GM03348 (cell line): ENCODE data around the gene CPSF2.

Experiments used
- DNase-seq: peaks from one replicate; pipeline ENCODE4 v3.0.0; 2012; ENCODE audit warnings: low spot score

Gene CPSF2

DNA sequence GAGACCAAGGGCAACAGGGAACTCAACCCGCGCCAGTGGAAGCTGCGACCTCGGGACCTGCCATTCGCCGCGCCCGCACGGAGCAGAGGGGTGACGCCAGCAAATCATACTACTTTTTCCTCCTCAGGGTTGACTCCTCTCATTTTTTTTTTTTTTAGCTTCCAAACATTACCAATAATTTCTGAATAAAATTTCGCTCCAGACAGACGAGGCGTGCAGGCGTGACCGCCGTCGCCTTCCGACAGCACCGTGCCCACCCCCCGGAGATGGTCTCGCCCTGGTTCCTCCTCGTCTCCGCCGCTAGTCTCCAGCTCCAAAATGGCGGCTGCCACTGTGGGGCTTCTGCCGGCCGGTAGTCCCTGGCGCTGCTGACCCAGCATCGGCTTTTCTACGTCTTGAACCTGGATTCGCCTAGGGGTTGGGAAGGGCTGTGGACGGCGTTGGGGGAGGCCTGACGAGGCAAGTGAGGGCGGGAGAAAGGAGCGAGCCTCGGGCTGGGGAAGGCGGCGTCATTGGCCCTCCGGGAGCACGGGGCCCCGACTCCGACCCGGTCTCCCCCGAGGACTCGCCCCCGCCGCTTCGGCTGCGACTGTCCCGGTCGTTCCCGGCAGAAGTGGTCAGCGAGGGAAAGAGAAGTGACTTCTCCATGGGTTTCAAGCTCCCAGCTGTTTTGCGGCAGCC lies at the start of gene CPSF2, which contains the start of gene NDUFB1:
Gene CPSF2 (plus strand): TSS at position 300 of the 681 bp plus-strand sequence. CDS start 9,016 bp downstream, outside the sequence.
Gene NDUFB1 (minus strand): TSS at position 37 of the 681 bp plus-strand sequence. CDS start 4,069 bp downstream, outside the sequence.
- DNase-seq, result peak; percentile 94

DNA sequence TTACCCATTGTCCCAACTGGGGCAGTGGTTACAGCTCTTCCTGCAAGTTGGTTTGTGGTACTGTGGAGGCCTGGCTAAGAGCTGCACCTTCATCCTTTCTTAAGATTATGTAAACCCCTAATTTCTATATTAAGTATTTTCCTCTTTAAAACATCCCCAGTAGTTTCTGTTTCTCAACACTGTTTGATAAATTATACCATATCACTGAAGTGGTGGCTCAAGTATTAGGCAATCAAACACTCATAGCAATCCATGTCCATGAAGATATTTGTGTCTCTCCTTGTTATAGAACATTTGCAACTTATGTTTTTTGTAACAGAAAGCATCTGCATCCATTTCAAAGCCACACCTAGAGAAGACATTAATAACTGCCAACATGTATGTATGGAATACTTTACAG lies 47.2 kb upstream of the CPSF2 start:
- no peak for DNase-seq

DNA sequence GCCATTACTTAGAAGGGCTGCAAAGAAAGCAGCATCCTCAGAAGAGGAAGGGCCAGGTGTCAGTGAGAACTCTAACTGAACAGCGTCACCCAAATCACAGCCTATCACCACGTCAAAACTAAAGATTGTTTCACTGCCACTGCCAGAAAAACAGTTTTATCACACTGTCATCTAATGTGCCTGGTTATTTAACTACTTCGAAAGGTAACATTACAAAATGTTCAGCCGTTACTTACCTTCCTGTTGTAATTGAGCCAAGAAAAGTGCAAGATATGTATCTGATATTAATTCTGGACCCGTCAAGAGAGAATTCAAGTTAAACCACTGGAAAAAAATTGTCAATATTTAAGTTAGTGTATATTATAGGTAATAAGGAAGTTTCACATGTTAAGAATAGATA lies 33.3 kb upstream of the CPSF2 start:
- no peak for DNase-seq

DNA sequence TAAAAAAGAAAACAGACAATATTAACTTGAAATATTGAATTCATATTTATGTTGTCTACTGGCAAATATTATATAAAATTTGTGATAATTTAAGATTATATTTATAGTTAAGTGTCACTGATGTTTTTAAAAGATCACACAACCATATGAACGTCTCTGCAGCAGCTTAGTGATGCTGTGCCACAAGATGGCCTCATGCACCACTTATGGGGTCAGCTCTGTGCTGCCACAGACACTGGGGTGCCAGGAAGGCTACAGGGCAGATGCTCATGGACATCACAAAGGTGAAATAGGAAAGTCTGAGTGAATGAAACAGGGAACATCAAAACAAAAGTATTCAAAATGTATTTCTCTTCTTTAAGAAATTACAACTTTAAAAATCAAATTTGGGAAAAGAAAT lies 28.4 kb upstream of the CPSF2 start:
- DNase-seq, result no peak

DNA sequence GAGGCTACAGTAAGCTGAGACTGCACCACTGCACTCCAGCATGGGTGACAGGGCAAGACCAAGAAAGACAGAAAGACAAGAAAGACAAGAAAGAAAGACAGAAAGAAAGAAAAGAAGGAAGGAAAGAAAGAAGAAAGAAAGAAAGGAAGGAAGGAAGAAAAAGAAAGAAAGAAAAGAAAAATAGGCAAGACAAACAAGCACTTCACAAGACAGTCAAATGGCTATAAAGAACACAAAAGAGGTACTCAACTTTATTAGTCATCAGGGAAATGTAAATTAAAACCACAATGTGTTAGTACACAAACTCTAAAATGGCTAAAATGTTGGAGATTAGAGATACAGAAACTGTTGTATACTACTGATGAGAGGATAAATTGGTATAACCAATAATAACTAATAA lies 22.0 kb upstream of the CPSF2 start:
- DNase-seq, result no peak

DNA sequence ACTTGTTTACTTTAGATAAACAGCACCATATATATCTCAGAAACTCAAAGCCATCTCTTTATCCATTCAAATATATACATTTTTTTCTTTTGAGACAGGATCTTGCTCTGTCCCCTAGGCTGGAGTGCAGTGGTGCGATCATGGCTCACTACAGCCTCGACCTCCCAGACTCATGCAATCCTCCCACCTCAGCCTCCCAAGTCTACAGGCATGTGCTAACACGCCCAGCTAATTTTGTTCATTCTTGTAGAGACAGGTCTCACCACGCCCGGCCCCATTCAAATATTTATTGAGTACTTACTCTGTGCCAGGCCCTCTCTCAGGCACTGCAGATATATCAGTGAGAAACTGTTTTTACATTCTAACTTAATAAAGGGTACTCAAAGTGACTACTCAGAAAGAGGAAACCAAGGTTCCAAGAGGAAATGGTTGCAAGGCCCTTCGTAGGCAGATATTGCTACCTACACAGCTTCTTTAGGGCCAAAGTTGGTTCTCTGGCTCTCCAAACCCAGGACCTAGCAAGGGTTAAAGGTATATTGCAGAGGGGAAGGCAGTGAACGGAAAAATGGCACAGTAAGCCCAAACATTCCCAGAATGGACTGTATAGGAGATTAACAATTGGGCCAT lies 18.3 kb upstream of the CPSF2 start:
- DNase-seq, result no peak

DNA sequence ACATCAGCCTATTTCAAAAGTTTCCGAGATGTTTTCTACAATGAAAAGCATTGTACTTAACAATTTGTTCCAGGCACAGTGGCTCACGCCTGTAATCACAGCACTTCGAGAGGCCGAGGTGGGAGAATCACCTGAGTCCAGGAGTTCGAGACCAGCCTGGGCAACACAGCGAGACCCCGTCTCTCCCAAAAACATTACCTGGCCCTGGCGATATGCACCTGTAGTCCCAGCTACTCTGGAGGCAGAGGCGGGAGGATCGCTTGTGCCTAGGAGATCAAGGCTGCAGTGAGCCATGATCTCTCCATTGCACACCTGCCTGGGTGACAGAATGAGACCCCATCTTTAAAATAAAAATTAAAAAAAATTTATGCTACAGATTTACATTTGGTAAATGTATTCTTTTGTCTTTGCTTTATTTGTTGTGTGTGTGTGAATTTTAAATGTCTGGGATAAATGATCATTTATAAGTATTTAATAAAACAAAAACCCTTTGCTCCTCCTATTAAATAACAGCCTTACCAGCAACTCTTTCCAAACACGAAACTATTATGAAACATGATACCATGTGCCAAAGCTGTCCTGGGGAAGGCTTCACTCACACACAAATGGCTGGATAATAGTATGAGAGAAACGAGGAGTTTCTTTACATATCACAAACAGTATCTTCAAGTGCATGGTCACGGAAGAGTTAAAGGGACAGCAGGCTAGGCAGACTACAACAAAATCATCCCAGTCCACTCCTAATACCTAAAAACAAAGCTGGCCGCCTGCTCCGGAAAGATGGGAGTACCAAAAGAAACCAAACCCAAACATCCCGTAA lies 16.5 kb upstream of the CPSF2 start:
- peak; percentile 58 for DNase-seq

DNA sequence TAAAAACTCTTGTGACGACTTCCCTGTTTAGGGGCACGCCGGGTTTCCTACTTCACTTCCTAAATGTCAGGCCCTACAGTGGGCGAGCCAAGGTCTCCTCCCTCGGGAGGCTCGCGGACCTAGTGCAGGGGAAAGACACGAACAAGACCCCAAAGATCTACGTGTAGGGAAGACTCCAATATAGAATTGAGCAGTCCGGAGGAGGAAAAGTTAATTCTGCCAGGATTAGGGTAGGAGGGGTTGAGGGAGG lies 16.0 kb upstream of the CPSF2 start:
- DNase-seq, result no peak

DNA sequence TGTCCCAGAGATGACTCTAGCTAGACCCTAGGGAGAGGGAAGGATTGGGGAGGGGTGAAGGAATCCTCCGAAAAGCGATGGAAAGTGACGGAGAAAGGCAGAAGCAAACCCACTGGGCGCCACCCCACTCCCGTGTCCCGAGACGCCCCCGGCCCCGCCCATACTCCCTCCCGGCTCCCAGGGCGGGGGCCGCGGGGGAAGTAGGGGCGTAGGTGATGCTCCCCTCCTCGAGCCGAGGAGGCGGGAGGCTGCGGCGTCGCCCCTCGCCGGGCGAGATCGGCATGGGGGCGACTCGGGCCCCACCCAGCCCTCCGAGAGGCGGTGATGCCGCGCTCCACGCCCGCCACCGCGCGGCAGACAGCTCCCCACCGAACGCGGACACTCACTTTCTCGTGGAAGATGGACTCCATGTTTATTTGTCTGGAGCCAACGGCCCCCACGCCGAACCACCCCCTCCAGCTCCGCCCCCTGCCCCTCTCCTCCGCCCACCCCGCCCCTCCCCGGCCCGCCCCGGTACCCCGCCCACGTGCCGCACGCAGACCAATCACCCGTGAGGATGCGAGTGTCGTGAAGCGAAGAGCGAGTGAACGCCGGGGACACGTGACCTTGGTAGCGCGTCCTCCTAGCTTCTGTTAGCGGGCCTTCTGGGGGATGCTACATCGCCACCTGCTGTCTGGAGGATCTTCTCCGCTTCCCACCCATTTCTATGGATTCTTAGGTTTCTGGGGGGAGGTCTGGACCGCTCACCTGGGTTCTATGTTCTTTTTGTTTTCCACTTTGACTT lies 15.4 kb upstream of the CPSF2 start, which contains the start of gene ATXN3:
Gene ATXN3 (minus strand): TSS at position 440 of the 784 bp plus-strand sequence. CDS start 30 bp downstream, at position 410.
- peak; percentile 99 for DNase-seq

DNA sequence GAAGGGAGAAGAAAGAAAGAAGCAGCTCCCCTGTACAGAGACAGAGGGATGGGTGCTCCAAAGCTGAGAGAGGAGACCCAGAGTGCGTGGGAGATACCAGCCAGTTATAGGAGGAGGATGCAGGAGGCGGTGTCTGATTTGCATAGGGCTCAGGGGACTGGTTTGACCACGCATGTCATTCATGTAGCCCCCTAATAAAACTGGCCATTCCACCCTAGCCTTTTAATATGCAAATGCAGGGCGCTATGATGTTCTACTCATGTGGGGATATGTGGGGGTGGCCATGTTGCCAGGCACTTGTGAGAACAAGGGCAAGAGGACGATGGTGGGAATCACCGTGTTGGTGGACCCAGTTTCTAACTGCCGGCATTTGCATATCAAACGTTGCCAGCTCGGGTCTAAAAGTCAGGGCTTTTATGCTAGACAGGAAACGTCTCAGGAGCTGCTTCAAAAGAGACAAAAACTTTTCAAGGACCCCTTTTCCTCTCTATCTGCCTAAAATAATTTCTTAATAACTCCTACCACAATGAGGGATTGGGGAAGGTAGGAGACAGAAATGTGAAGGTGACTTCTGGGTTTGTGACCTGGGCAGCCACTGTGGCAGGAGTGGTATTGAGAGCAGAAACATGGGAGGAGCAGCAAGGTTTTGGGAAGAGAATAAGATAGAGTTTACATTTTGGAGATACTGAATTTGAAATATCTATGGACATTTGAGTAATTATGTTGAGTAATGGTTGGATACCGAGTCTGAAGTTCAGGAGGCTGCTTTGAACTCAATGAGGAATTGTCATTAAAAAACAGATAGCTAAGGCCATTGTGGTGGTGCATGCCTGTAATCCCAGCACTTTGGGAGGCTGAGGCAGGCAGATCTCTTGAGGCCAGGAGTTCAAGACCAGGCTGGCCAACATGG lies 13.2 kb upstream of the CPSF2 start:
- no peak for DNase-seq

DNA sequence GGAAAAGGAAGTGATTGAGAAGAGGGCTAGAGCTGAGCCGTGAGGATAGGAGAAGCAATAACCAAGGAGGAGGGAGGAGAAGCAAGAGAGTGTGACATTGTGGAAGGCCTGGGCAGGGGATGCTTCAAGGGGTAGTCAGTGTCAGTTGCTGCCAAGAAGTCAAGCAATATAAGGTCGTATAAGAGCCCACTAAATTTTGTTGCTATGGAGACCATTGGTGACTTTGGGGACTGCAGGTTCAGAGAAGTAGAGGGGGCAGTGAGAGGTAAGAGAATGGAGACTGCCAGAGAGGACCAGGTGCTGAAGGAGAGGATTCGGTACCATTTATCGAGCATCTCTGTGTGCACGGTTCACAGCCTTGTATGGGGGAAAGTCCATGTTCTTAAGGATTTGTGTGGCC lies 12.3 kb upstream of the CPSF2 start:
- no peak for DNase-seq

DNA sequence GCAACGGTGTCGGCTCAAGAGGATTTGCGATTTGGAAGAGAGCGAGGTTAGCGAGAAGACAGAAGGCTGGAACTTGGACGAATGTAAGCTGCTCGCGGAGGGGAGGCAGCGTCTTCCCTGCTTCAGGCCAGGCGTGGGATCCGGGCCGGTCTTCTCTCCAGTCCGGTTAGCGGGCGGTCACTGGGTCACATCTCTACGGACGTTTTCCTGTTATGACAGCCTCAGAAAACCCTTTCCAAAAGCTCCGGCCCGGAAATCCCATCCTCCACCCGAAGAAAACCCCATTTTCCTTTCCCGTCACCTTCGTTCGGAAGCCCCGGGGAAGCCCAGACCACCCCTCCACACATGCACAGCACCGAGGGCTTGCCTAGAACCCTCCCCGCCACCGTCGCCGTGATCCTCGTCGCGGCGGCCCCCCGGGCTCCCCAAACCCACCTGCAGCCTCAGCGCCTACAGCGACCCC lies 531 bp upstream of the CPSF2 start:
- peak; percentile 56 for DNase-seq

DNA sequence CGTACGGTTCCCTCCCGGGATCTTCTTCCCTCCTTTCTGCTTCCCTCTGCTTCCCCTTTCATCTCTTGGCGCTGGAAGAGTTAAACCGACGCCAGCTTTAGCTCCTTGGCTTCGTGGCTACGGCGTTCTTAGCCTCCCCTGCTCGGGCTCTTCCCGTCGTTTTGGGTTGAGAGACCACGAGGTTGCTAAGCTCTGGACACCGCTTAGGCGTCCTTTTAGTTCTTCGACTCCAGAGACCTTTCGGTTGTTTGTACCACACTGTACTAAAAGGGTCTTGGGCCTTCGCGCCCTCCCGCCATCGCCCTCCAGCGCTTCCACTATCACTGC lies 545 bp downstream of the CPSF2 start:
- peak; percentile 43 for DNase-seq

DNA sequence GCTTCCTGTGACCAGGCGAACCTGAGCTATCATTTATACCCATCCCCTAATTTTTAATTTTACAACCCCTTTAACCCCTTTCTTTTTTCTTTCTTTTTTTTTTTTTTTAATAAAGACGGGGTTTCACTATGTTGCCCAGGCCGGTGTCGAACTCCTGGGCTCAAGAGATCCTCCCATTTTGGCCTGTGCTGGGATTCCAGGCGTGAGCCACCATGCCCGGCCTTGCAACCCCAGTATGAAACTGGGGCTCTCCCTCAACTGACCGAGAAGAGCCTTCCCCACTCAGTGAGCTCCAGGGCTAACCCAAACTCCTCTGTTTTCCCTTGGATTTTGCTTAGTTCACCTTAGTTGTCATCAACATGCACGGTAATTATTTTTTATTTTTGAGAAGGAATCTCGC lies 992 bp downstream of the CPSF2 start:
- peak; percentile 18 for DNase-seq

DNA sequence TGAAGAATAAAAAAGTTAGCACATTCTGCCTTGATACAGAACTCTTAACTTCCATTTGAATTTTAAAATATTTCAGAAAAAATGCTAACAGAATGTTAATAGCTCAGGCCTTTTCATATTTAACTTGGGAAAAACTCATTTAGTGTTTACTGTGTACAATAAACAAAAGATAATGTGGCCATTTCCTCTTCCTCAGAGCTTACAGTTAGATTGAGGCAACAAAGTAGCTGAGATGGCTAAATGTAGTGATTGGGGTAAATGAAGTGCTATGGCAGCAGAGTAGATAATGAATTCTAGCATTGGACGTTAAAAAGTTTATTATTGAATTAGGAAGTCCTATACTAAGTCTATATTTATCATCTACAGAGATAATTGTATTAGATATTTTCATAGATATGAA lies 12.7 kb downstream of the CPSF2 start:
- no peak for DNase-seq

DNA sequence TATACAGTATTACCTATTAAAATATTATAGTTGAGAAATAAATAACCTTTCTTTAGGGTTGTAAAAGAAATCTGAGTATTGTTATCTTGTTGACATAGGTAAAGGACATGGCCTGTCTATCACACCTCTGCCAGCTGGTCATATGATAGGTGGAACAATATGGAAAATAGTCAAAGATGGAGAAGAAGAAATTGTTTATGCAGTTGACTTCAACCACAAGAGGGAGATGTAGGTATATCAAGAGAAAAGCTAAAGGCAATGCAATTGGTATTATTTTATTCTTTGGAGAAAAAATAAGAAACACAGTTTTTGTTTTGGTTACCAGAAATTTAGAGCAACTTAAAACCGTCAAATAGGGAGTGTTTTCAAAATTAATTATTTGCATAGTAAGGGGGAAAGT lies 13.5 kb downstream of the CPSF2 start:
- peak; percentile 46 for DNase-seq

DNA sequence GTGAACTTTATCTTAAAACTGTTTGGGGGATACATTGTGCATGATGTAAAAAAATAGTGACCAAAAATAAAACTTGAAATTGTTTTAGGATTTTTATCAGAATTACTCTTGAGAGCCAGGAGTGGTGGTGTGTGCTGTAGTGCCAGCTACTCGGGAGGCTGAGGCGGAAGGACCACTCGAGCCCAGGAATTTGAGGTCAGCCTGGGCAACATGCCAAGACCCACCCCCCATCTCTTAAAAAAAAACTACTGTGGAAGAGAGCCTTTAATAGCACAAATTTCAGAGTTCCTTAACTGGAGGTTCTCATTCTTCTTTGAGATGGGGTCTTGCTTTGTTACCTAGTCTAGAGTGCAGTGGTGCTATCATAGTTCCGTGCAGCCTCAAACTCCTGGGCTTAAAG lies 21.5 kb downstream of the CPSF2 start:
- DNase-seq, result no peak

DNA sequence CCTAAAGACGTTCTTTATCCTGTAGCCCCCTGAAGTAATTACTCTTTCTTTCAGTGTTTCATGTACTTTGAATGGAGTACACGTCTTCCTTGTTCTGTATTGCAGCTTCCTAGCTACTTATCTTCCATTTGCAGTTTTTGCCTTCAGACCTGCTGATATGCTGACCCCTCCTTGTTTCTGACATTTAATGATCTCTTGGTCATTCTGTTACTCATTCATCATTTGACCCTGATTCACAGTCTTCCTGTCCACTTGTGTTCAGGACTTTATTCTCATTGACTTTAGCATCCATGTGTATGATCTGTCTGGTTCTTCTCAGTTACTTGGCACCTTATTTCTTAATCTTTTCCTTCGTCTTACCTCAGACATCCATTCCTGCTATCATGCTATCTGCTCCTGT lies 22.2 kb downstream of the CPSF2 start:
- no peak for DNase-seq

DNA sequence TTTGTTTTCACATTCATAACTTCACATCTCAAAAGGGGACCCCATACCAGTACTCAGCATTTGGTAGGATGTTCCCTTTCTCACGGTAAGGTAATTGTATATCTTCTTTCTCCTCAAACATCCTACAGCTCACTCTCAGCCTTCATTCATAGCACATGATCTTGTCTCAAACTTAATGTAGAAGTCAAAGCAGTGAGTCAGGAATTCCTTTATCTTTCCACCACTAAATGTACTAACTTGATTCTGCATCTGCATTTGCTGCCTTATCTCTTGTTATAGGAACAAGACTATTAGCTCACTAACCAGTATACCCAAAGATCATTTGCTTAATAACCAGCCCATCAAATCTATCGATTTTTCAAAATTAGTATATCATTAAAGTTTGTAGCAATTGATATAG lies 22.9 kb downstream of the CPSF2 start:
- DNase-seq, result peak; percentile 8

DNA sequence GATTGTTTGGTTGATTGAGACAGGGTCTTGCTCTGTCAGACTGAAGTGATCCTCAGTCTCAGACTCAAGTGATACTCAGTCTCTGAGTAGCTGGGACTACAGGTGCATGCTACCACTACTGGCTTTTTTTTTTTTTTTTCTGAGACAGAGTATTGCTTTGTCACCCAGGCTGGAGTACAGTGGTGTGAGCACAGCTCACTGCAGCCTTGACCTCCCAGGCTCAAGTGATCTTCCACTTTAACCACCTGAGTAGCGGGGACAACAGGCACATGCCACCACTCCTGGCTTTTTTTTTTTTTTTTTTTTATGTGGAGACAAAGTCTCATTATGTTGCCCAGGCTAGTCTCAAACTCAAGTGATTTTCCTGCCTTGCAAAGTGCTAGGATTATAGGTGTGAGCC lies 31.8 kb downstream of the CPSF2 start:
- no peak for DNase-seq

DNA sequence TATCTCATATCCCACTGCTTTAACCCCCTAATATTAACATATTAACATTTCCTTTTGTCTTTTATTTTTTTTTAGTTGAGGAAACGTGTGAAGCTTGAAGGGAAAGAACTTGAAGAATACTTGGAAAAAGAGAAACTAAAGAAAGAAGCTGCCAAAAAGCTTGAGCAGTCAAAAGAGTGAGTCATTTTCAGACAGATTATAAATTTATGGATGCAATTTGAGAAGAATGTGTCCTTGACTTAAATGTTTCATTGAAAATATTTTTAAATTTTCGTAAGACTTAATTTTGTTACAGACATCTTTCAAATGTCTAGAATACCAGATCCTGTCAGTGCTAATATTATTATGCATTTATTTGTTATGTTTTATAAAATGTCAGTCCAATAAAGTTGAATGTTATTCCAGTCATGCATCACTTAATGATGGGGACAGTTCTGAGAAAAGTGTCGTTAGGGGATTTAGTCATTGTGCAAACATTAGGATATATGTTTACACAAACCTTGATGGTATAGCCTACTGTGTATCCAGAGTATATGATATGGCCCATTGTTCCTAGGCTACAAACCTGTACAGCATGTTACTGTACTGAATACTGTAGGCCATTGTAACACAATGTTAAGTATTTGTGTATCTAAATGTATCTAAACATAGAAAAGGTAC lies 32.6 kb downstream of the CPSF2 start:
- DNase-seq, result peak; percentile 43
